ENCODE measurements around the gene GRM1. TPM values are rescaled to one million over a fixed set of nuclear protein-coding genes. Genes with fewer than 3 reads are reported as not detected.

The GRM1 gene
- total and polyA plus RNA-seq, 2 experiments from 2014 or later: 0.29 to 0.63 TPM

- Histone ChIP-seq H2AFZ (no peak overlapping the region), H3K27me3 (ENCODE audit: insufficient read depth) (no peaks in the 10 kb centered on the region), H3K4me1 (ENCODE audit: insufficient read depth) (no peaks in the 10 kb centered on the region), H3K9me2 (ENCODE audit: insufficient read depth) (no peaks in the 10 kb centered on the region), H4K20me1 (replicated peaks; ENCODE audit: insufficient read depth) (no peaks in the 10 kb centered on the region), H3F3A (replicated peaks; ENCODE audit: low read depth) (no peaks in the 10 kb centered on the region), H3K27ac (ENCODE audit: low read depth) (no peak overlapping the region), H3K4me3 (no peak overlapping the region), H3K79me2 (replicated peaks; ENCODE audit: insufficient read depth) (no peaks in the 10 kb centered on the region), H3K36me3 (ENCODE audit: insufficient read depth) (no peaks in the 10 kb centered on the region), H3K4me2 (no peak overlapping the region)
- DNase-seq (ENCODE audit: low spot score) (peak; percentile 10), ATAC-seq (peak; percentile 48; the same call in 1 of the 3 replicates)
- no peak overlapping the region for H3K4me3 Mint-ChIP-seq
- H3K27ac Mint-ChIP-seq: no peak overlapping the region
- no peak for TF ChIP-seq CREB1 (CRISPR knock-in tag; IDR thresholded peaks at IDR 0.05; ENCODE audit: low read depth)
- TF ChIP-seq NANOG (IDR thresholded peaks at IDR 0.05; ENCODE audit: borderline replicate concordance): no peak
- TF ChIP-seq STAT1 (IDR thresholded peaks at IDR 0.05; ENCODE audit: unreplicated experiment): no peak
- TF ChIP-seq ETS1 (IDR thresholded peaks at IDR 0.05): no peak
- no peak for TF ChIP-seq EZH2 (IDR thresholded peaks at IDR 0.05; ENCODE audit: low read depth, unreplicated experiment)
- no peak for TF ChIP-seq JUNB (IDR thresholded peaks at IDR 0.05; ENCODE audit: unreplicated experiment)
- no peak for TF ChIP-seq EZH2phosphoT487 (IDR thresholded peaks at IDR 0.05; ENCODE audit: unreplicated experiment)
- no peak for TF ChIP-seq ZNF462 (CRISPR knock-in tag; IDR thresholded peaks at IDR 0.05)
- TF ChIP-seq ZNF331 (CRISPR knock-in tag; IDR thresholded peaks at IDR 0.05; ENCODE audit: low read depth): no peak
- no peak for TF ChIP-seq ZNF114 (CRISPR knock-in tag; IDR thresholded peaks at IDR 0.05)
- no peak for TF ChIP-seq POLR2AphosphoS5 (IDR thresholded peaks at IDR 0.05; ENCODE audit: low read depth)
- no peak for TF ChIP-seq REST (IDR thresholded peaks at IDR 0.05; ENCODE audit: unreplicated experiment)
- no peak for TF ChIP-seq CTCF (conservative IDR thresholded peaks at IDR 0.05; ENCODE audit: low read depth in 2 of 2)
- peaks cover 7% of the 10 kb centered on the region; the same call in 2 of the 3 replicates for H3K36me3 Mint-ChIP-seq (ENCODE audit: low read depth)
- H3K4me1 Mint-ChIP-seq: no peaks in the 10 kb centered on the region
- no peaks in the 10 kb centered on the region for H3K27me3 Mint-ChIP-seq (ENCODE audit: insufficient read depth, low read depth, poor library complexity)
- H3K9me3 Mint-ChIP-seq: peaks cover 12% of the 10 kb centered on the region
Measured at GRCh38 chr6:146111881-146112450, 83.1 kb downstream of the GRM1 start.
